GM12878 (cell line): Measurements from ENCODE around the gene ZNF41. TPM values are rescaled to one million over a fixed set of nuclear protein-coding genes. Genes with fewer than 3 reads are reported as not detected.

Experiments
- ATAC-seq: fragments of 200-7000 bp; cut with Tn5 transposase; 3 replicates; pipeline ENCODE4 v1.9.1; 2020; ENCODE audit warnings: mild to moderate bottlenecking, moderate library complexity
- BruUV-seq: library from RNA; stranded (reverse); fragments of 400-500 nt; replicated peaks from 2 replicates; lab custom pipeline; 2021; lab: Mats Ljungman, UMichigan
- CTCF ChIA-PET: fragments of 300-600 bp; sonication (Branson Sonifier 250); formaldehyde crosslinking; extraction: SDS; loops from one replicate; lab custom pipeline; 2021; ENCODE audit warnings: inconsistent platforms; lab: Yijun Ruan, JAX
- POLR2A ChIA-PET: fragments of 350-600 bp; formaldehyde crosslinking; extraction: SDS; loops from one replicate; lab custom pipeline; 2021; ENCODE audit warnings: inconsistent platforms; lab: Charles Lee
- RAD21 ChIA-PET: fragments of 300-600 bp; sonication (Branson Sonifier 250); formaldehyde crosslinking; loops from one replicate; lab custom pipeline; 2023; ENCODE audit warnings: antibody characterized with exemption; ENCODE audit not compliant: unreplicated experiment; lab: Charles Lee
- SMC1A ChIA-PET: fragments of 300-600 bp; sonication (Branson Sonifier 250); formaldehyde crosslinking; loops from one replicate; lab custom pipeline; 2023; ENCODE audit not compliant: unreplicated experiment, uncharacterized antibody; lab: Charles Lee
- DNase-seq: peaks from one replicate; pipeline ENCODE4 v3.0.0-alpha.2; 2011; ENCODE audit warnings: low read depth, low spot score
- FAIRE-seq: peaks from 3 replicates; lab custom pipeline; 2011; peaks lifted over from hg19 to GRCh38; lab: Jason Lieb, UNC
- H2AFZ ChIP-seq: 2 replicates; pipeline ENCODE4 v1.6.0; 2011; ENCODE audit warnings: low read depth, low read length, control low read depth; ENCODE audit not compliant: control insufficient read depth
- H3K27ac ChIP-seq: 2 replicates; pipeline ENCODE4 v1.5.1; 2011; ENCODE audit warnings: control low read depth; ENCODE audit not compliant: control insufficient read depth, insufficient read depth
- H3K27me3 ChIP-seq, 2 experiments: replicated peaks in 1 of 2; 2 replicates each; pipeline versions ENCODE4 v1.6.0 to v1.6.1; 2011; ENCODE audit warnings: low read length in 1 of 2; ENCODE audit not compliant: control insufficient read depth in 2 of 2, insufficient read depth in 2 of 2
- H3K36me3 ChIP-seq, 2 experiments: 2 replicates each; pipeline ENCODE4 v1.5.1; 2011; ENCODE audit warnings: low read length in 1 of 2; ENCODE audit not compliant: control insufficient read depth in 2 of 2, insufficient read depth in 2 of 2
- H3K4me1 ChIP-seq: 2 replicates; pipeline ENCODE4 v1.6.1; 2011; ENCODE audit warnings: mild to moderate bottlenecking, low read length, moderate library complexity, mixed read lengths; ENCODE audit not compliant: control insufficient read depth, insufficient read depth
- H3K4me2 ChIP-seq: 2 replicates; pipeline ENCODE4 v1.6.0; 2011; ENCODE audit warnings: control low read depth; ENCODE audit not compliant: control insufficient read depth, insufficient read depth
- H3K4me3 ChIP-seq: fragments of 200-600 bp; sonication (generic); 2 replicates; pipeline ENCODE4 v1.5.1; 2016
- H3K79me2 ChIP-seq: 2 replicates; pipeline ENCODE4 v1.6.0; 2011; ENCODE audit warnings: low read length; ENCODE audit not compliant: control insufficient read depth, insufficient read depth
- H3K9ac ChIP-seq: 2 replicates; pipeline ENCODE4 v1.8.0; 2011; ENCODE audit warnings: low read length, control low read depth, mixed read lengths; ENCODE audit not compliant: control insufficient read depth, insufficient read depth
- H3K9me3 ChIP-seq: replicated peaks from 3 replicates; pipeline ENCODE4 v1.5.1; 2011; ENCODE audit warnings: mild to moderate bottlenecking, low read length; ENCODE audit not compliant: control insufficient read depth, insufficient read depth
- H4K20me1 ChIP-seq: 2 replicates; pipeline ENCODE4 v1.6.0; 2011; ENCODE audit not compliant: control insufficient read depth, insufficient read depth
- BRCA1 ChIP-seq: IDR thresholded peaks from 2 replicates; pipeline ENCODE4 v1.6.1; 2011; ENCODE audit warnings: low read depth, low read length, improper control_type of control experiment
- E4F1 ChIP-seq: fragments of 450-650 bp; IDR thresholded peaks from 2 replicates; pipeline ENCODE4 v1.6.1; 2018; ENCODE audit warnings: borderline replicate concordance, mild to moderate bottlenecking; ENCODE audit not compliant: partially characterized antibody
- EGR1 ChIP-seq, 2 experiments: IDR thresholded peaks; 1 replicate in 1 of 2; 2 replicates in 1 of 2; pipeline ENCODE4 v1.6.1; 2011 to 2012; ENCODE audit warnings: low read depth in 2 of 2, low read length in 2 of 2, borderline replicate concordance in 1 of 2, mild to moderate bottlenecking in 1 of 2, moderate library complexity in 1 of 2
- IKZF1 ChIP-seq: fragments of 450-650 bp; conservative IDR thresholded peaks from 2 replicates; pipeline ENCODE4 v1.6.1; 2017; ENCODE audit warnings: antibody characterized with exemption, mild to moderate bottlenecking
- MYB ChIP-seq: fragments of 150-350 bp; IDR thresholded peaks from 2 replicates; pipeline ENCODE4 v1.6.1; 2014; ENCODE audit warnings: mild to moderate bottlenecking, low read depth, low read length, borderline replicate concordance
- NFYB ChIP-seq: IDR thresholded peaks from 2 replicates; pipeline ENCODE4 v1.6.1; 2011; ENCODE audit warnings: low read depth, mild to moderate bottlenecking, low read length, improper control_type of control experiment, moderate library complexity; ENCODE audit not compliant: insufficient read depth
- PAX5 ChIP-seq: IDR thresholded peaks from 2 replicates; pipeline ENCODE4 v1.6.1; 2011; ENCODE audit warnings: low read depth, low read length, borderline replicate concordance
- RFX5 ChIP-seq: IDR thresholded peaks from 2 replicates; pipeline ENCODE4 v1.6.1; 2011; ENCODE audit warnings: low read depth, low read length, improper control_type of control experiment
- SUPT20H ChIP-seq: IDR thresholded peaks from 2 replicates; pipeline ENCODE4 v1.6.1; 2011; ENCODE audit warnings: low read depth, mild to moderate bottlenecking, low read length, moderate library complexity, borderline replicate concordance; ENCODE audit not compliant: control insufficient read depth
- USF2 ChIP-seq: IDR thresholded peaks from 2 replicates; pipeline ENCODE4 v1.6.1; 2011; ENCODE audit warnings: low read depth, low read length, improper control_type of control experiment, borderline replicate concordance
- ZNF384 ChIP-seq: IDR thresholded peaks from 2 replicates; pipeline ENCODE4 v1.6.1; 2012; ENCODE audit warnings: low read depth, mild to moderate bottlenecking, low read length, improper control_type of control experiment, borderline replicate concordance
- WGBS: methylation state at CpG from one replicate; pipeline ENCODE4 v1.1.6; 2016; ENCODE audit warnings: low lambda C conversion rate; ENCODE audit not compliant: insufficient replicate concordance, insufficient coverage; ENCODE audit errors: missing lambda C conversion rate; 5-methylcytosine and 5-hydroxymethylcytosine counted together
- in situ Hi-C: fragments of 300-500 bp; cut with MboI; formaldehyde crosslinking; loops from 9 replicates; pipeline ENCODE4 v1.14.3; 2018; ENCODE audit warnings: mixed read lengths
- intact Hi-C: fragments of 100-400 bp; cut with micrococcal nuclease; formaldehyde crosslinking; loops from one replicate; pipeline ENCODE4 v1.14.2; 2022; ENCODE audit not compliant: unreplicated experiment
- polyA plus RNA-seq, 11 experiments: library from polyadenylated mRNA; depleted of rRNA in 4 of 11; unstranded in 6 of 11; stranded (reverse) in 5 of 11; fragments of >200 nt; fragmentation: Nextera tagmentation in 4 of 11; fragmentation: Illumina TruSeq in 1 of 11; extraction: Ambion mirVana in 4 of 11; extraction: Trizol in 1 of 11; gene quantifications; 1 replicate in 1 of 11; 2 replicates in 10 of 11; pipeline versions ENCODE4 v1.2.1 to v1.2.3, GENCODE V29; 2011 to 2016; ENCODE audit warnings: inconsistent platforms in 2 of 11, missing spikeins in 2 of 11, low read depth in 1 of 11
- total RNA-seq, 4 experiments: library from RNA; depleted of rRNA in 3 of 4; stranded (reverse); fragments of >200 nt in 3 of 4; fragmentation: Illumina TruSeq in 1 of 4; extraction: Trizol in 1 of 4; gene quantifications; 2 replicates each; pipeline versions ENCODE4 v1.2.1 to v1.2.3, GENCODE V29; 2013 to 2021

The ZNF41 gene
- total and polyA plus RNA-seq, 10 of the 15 experiments (the other 5 are each of a cell fraction or from before 2014, with no cell fraction given), result 0.95 to 10.6 (median 7.5) TPM

GRCh38 chrX:47529548-47529947 is 46.5 kb upstream of the ZNF41 start:
- ChIA-PET CTCF (no interaction called here), RAD21 (no interaction called here), SMC1A (no interaction called here), POLR2A (no interaction called here)
- BruUV-seq, result no TSS peak
- Histone ChIP-seq H3K9me3 (no peaks in the 10 kb centered on the region), H3K9ac (no peak overlapping the region), H3K36me3 (no peaks in the 10 kb centered on the region), H3K27me3 (no peaks in the 10 kb centered on the region), H3K4me1 (no peaks in the 10 kb centered on the region), H3K4me3 (no peak overlapping the region), H2AFZ (no peak overlapping the region), H3K27ac (no peak overlapping the region), H4K20me1 (no peaks in the 10 kb centered on the region), H3K4me2 (no peak overlapping the region), H3K79me2 (no peaks in the 10 kb centered on the region)
- in situ Hi-C loops, result no loop called here
- 69% methylated on average over 8 of the region's 8 CpGs for WGBS
- ATAC-seq, result no peak
- TF ChIP-seq EGR1 (IDR thresholded peaks at IDR 0.05; ENCODE audit: borderline replicate concordance in 1 of 2, low read depth in 2 of 2, low read length in 2 of 2) (no peak), NFYB (no peak), RFX5 (no peak), ZNF384 (no peak), PAX5 (no peak), USF2 (no peak), BRCA1 (no peak), MYB (no peak), IKZF1 (no peak), SUPT20H (no peak), E4F1 (no peak)
- DNase-seq, result no peak
- FAIRE-seq, result no peak
- intact Hi-C loops, result no loop called here
